GM21786 (cell line): ENCODE results near the gene CTNNA3.
A peak's percentile ranks its signal among the peaks of the same experiment; 100 is the strongest.
"Not testable (repeated sequence)": the region's sequence is repeated elsewhere in the genome, so short reads cannot be mapped to it uniquely, and the experiment has no call there.

Source experiments
- ATAC-seq: cut with Tn5 transposase; IDR thresholded peaks from one replicate; pipeline ENCODE4 v1.9.1; 2021; ENCODE audit not compliant: unreplicated experiment

The CTNNA3 gene

DNA sequence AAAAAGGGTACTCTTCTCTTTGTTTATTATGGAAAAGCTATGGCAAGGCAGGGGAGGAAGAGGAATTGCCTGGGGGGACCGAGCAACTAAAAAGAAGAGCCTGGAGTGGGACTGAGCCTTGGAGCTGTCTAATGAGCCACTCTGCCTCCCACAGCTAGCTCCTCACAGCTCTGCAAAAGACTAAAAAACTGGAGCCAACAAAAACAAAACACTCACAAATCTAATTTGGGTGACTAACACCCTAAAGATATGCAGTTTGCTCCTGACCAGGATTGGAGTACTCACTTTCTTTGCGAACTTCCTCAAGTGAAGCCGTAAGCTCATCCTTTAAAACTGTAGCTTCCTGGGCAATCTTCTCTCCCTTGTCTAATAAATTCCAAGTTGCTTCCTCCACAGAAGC, 89.4 kb downstream of the CTNNA3 start:
- ATAC-seq, result no peak

- no peak for ATAC-seq
Observed at GRCh38 chr10:67603701-67604100, 92.3 kb downstream of the CTNNA3 start.

DNA sequence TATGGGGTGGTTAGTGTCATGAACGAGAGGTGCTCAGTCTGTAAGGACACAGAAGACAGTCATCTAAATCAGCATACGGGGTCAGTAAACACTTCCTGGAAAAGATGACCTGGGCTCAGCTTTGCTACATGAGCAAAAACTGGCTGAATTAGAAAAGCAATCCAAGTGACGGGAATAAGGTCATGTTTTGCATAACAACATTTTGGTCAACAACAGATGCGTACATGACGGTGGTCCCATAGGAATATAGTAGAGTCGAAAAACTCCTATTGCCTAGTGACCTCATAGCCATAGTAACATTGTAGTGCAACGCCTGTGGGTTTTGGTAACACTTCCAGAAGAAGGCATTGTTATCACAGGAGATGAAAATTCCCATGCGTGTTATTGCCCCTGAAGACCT, 92.9 kb downstream of the CTNNA3 start:
- ATAC-seq, result no peak

- ATAC-seq, result no peak
Observed at GRCh38 chr10:67602268-67602950, 93.6 kb downstream of the CTNNA3 start.

DNA sequence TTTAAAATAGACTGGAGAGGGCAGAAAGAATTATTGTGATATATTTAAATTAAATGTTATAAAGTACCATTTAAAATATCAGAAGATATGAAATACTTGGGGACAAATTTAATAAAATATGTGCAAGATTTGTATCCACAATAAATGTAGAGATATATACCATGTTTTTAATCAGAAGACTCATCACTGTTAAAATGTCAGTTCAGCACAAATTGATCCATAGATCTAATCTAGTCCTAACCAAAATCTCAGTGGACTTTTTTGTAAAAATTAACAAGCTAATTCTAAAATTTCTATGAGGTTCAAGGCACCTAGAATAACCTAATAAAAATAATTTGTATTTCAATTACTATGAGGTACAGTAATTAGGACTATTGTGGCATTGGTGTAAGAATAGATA, 96.4 kb downstream of the CTNNA3 start:
- ATAC-seq, result no peak

GRCh38 chr10:67596641-67597040, 99.4 kb downstream of the CTNNA3 start:
- ATAC-seq, result no peak

GRCh38 chr10:67587771-67588170, 108.2 kb downstream of the CTNNA3 start:
- no peak for ATAC-seq

GRCh38 chr10:67575532-67575931, 120.5 kb downstream of the CTNNA3 start:
- ATAC-seq, result no peak

- no peak for ATAC-seq
Observed at GRCh38 chr10:67573484-67573883, 122.5 kb downstream of the CTNNA3 start.

- ATAC-seq, result no peak
Observed at GRCh38 chr10:67571503-67571902, 124.5 kb downstream of the CTNNA3 start.

DNA sequence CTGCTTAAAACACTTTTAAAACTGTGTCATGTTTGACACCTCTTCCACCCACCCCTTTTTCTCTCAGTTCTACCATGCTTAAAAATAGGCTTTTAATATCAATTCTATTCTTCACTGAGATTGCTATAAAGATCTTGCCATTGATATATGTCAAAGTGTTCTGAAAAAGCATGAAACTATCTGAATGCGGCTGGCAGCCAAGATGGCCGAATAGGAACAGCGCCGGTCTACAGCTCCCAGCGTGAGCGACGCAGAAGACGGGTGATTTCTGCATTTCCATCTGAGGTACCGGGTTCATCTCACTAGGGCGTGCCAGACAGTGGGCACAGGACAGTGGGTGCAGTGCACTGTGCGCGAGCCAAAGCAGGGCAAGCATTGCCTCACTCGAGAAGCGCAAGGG, 137.7 kb downstream of the CTNNA3 start:
- ATAC-seq, result not testable (repeated sequence)

DNA sequence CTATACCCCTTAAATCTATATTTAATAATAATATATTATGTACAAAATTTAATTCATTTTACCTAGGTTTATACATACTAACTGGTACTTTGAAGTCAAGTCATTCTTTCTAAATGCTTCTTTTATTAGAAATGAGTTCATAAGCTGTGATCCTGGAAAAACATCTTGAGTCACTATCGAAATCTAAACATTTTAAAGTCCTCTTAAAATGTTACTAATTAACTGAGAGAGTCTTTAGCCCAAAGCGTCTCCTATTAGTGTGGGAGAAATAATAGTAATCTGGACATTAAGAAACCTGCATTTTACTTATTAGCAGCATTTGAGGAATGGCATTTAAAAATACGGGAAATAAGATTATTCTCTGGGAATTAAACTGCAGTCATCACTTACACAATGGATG, 142.7 kb downstream of the CTNNA3 start:
- no peak for ATAC-seq

GRCh38 chr10:67550838-67551402, 145.1 kb downstream of the CTNNA3 start:
- ATAC-seq, result no peak

- no peak for ATAC-seq
Observed at GRCh38 chr10:67550046-67550445, 145.9 kb downstream of the CTNNA3 start.

- no peak for ATAC-seq
Observed at GRCh38 chr10:67549390-67549789, 146.6 kb downstream of the CTNNA3 start.

DNA sequence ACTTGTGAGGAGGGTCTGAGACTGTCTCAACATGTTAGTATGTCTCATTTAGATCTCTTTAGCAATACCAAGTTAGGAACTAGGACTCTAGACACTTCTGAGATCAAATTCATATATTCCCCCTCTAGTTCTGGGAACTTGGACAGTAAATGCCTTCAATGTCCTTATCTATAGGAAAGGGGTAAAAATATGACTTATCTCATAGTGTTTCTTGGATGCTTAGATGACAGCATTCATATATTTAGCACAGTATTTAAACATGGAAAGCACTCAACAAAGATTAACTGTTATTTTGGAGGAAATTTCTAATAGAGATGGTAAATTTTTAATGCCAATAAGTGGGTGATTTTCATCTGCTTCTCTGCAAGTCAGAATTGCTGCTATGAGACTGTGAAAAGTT, 154.6 kb downstream of the CTNNA3 start:
- ATAC-seq, result no peak

DNA sequence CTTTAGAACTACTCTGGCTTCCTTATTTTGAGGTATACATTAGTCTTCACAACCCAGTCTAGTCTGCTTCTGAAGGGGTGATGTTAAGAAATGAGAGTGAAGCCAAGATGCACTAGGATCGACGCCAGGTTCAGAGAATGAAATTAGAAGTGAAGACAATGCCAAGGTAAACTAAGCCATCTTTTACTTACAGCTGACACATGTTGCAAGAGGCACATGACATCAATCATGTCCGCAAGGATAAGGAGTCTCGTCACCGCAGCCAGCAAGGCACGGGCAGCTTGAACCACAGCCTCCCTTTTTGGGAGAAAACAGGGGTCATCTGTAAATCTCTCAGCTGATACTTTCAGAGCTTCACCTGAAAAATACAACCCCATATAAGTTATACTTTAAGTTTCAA, 156.7 kb downstream of the CTNNA3 start:
- no peak for ATAC-seq

DNA sequence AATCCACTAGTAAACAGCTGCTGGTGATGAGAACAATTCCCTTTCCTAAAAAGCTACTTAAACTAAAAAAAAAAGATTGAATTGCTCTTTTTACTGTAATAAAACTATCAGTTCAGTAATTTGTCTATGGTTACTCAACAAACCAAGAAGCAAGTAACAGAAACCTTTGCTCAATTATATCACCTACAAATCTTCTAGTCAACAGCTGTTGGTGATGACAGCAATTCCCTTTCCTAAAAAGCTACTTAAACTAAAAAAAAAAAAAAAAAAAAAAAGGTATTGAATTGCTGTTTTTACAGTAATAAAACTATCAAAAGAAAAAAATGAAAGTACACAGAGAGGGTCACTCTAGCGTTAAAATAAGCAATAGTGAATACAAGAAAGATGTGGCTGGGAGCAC, 158.1 kb downstream of the CTNNA3 start:
- no peak for ATAC-seq

DNA sequence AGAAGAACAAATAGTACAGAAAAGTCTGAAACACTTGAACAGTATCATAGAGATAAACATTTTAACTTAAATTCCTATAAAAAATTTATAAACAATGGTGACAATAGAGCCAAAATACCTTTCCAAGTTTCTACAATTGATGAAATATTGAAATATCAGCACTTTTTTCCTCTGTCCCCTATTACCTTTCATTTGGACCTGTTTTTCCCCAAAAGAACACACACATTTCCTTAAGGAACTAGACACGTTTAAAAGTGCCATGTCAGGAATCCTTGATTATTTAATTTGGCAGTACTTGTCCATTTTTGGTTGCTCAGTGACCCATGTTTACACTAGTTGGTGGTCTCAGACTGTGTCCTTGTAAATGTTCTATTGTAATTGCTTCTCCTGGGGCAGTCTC, 162.6 kb downstream of the CTNNA3 start:
- no peak for ATAC-seq

DNA sequence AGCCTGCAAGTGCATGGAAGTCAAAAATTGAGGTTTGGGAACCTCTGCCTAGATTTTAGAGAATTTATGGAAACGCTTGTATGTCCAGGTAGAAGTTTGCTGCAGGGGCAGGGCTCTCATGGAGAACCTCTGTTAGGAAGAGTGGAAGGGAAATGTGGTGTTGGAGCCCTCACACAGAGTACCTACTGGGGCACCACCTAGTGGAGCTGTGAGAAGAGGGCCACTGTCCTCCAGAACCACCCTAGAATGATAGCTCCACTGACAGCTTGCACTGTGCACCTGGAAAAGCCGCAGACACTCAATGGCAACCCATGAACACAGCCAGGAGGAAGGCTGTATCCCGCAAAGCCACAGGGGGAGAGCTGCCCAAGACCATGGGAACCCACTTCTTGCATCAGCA, 165.0 kb downstream of the CTNNA3 start:
- ATAC-seq, result not testable (repeated sequence)

DNA sequence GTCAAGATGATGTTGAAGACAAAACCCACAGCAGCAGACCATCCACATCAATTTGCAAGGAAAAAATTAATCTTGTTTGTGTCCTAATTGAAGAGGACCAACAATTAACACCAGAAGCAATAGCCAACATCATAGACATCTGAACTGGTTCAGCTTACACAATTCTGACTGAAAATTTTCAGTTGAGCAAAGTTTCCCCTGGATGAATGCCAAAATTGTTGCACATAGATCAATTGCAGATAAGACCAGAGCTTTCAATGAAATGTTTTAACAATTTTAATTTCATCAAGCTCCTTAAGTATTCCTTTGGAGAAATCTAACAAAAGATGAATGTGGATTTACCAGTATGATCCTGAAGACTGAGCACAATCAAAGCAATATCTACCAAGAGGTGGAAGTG, 168.6 kb downstream of the CTNNA3 start:
- ATAC-seq, result no peak

GRCh38 chr10:67521546-67521945, 174.4 kb downstream of the CTNNA3 start:
- peak; percentile 8 for ATAC-seq

DNA sequence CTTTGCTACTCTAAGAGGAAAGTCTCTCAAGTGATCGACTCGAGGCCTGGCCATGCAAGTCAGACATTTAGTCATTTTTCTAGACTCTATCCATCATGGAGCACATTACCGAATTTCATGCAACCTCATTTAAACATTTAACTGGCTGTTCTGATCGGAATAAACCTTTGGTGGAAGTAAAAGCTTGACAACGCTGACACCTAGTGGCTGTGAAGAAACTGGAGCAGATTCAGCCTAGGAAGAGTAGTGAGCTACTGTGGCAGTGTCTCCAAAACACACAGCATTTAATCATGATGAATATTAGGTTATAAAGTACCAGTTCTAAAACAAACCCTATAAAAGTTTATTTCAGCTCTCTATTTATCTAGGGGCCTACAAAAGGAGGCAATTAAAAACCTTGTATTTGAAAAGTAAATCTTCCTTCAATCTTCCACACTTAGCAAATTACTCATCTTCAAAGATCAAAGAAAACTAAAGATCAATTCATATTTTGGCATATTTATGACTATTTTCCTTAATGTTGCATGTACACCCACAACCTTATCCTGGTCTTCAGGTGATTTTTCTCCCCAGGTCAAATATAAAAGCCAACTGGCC, 175.0 kb downstream of the CTNNA3 start:
- ATAC-seq, result peak; percentile 84
